HepG2 (cell line): ENCODE data around the gene GLI3.

ENCODE experiments used
- POLR2A ChIP-seq, 2 experiments: IDR thresholded peaks; 2 replicates each; pipeline ENCODE4 v1.6.1; 2011; ENCODE audit warnings: low read depth in 2 of 2, low read length in 2 of 2, mild to moderate bottlenecking in 1 of 2, moderate library complexity in 1 of 2; ENCODE audit not compliant: insufficient read depth in 1 of 2
- ZMYM3 ChIP-seq: sonication (generic); formaldehyde crosslinking; IDR thresholded peaks from 2 replicates; pipeline ENCODE4 v1.5.1; 2020; ENCODE audit warnings: mild to moderate bottlenecking, missing genetic modification reagents
- TF ChIP-seq, protein P1 (sequence below): sonication (generic); formaldehyde crosslinking; IDR thresholded peaks from 2 replicates; pipeline ENCODE4 v1.8.1; 2023; ENCODE audit warnings: missing genetic modification reagents, inconsistent platforms, borderline replicate concordance
- TF ChIP-seq, protein P2 (sequence below): sonication (generic); formaldehyde crosslinking; IDR thresholded peaks from 2 replicates; pipeline ENCODE4 v1.4.0; 2020; ENCODE audit warnings: missing genetic modification reagents, borderline replicate concordance
- TF ChIP-seq, protein P3 (sequence below): sonication (generic); formaldehyde crosslinking; IDR thresholded peaks from 2 replicates; pipeline ENCODE4 v1.9.0; 2021; ENCODE audit warnings: missing genetic modification reagents, borderline replicate concordance

DNA sequence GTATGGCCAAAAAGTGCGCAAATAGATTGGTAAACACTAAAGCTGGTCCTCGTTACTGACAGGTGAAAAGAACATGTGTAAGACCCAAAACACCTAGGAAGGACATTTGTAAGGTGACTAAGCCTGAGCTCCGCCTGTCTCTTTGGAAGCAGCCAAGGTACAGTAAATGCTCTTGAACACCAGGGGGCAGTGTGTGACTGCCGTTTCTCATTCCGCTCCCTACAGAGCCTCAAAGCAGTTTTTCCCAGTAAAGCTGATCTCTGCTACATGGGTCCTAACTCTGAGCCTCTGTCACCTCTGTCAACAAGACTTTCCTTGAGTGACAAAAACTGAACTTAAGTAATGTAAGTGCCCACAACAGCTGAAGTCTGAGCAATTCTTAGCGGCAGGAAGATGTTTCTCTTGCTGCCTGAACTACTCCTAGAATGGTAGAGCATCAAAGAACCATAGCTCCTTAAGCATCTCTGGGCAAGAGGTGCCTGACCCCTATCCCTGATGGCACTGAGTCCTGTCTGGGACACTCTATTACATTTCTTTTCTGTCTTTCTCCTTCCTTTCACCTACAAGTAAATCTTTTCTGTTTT, 296.2 kb downstream of the GLI3 start:
- TF ChIP-seq POLR2A (IDR thresholded peaks at IDR 0.05; ENCODE audit: insufficient read depth in 1 of 2, low read depth in 2 of 2, low read length in 2 of 2) (no peak), ZMYM3 (no peak)
- TF ChIP-seq, protein P1, sequence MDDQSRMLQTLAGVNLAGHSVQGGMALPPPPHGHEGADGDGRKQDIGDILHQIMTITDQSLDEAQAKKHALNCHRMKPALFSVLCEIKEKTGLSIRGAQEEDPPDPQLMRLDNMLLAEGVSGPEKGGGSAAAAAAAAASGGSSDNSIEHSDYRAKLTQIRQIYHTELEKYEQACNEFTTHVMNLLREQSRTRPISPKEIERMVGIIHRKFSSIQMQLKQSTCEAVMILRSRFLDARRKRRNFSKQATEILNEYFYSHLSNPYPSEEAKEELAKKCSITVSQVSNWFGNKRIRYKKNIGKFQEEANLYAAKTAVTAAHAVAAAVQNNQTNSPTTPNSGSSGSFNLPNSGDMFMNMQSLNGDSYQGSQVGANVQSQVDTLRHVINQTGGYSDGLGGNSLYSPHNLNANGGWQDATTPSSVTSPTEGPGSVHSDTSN (CRISPR knock-in tag), result no peak
- TF ChIP-seq, protein P2, sequence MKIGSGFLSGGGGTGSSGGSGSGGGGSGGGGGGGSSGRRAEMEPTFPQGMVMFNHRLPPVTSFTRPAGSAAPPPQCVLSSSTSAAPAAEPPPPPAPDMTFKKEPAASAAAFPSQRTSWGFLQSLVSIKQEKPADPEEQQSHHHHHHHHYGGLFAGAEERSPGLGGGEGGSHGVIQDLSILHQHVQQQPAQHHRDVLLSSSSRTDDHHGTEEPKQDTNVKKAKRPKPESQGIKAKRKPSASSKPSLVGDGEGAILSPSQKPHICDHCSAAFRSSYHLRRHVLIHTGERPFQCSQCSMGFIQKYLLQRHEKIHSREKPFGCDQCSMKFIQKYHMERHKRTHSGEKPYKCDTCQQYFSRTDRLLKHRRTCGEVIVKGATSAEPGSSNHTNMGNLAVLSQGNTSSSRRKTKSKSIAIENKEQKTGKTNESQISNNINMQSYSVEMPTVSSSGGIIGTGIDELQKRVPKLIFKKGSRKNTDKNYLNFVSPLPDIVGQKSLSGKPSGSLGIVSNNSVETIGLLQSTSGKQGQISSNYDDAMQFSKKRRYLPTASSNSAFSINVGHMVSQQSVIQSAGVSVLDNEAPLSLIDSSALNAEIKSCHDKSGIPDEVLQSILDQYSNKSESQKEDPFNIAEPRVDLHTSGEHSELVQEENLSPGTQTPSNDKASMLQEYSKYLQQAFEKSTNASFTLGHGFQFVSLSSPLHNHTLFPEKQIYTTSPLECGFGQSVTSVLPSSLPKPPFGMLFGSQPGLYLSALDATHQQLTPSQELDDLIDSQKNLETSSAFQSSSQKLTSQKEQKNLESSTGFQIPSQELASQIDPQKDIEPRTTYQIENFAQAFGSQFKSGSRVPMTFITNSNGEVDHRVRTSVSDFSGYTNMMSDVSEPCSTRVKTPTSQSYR (CRISPR knock-in tag), result no peak
- TF ChIP-seq, protein P3, sequence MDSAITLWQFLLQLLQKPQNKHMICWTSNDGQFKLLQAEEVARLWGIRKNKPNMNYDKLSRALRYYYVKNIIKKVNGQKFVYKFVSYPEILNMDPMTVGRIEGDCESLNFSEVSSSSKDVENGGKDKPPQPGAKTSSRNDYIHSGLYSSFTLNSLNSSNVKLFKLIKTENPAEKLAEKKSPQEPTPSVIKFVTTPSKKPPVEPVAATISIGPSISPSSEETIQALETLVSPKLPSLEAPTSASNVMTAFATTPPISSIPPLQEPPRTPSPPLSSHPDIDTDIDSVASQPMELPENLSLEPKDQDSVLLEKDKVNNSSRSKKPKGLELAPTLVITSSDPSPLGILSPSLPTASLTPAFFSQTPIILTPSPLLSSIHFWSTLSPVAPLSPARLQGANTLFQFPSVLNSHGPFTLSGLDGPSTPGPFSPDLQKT, result no peak
